Left colon (tissue), 2 donors: ENCODE measurements around the gene RYR3. TPM values are rescaled to one million over a fixed set of nuclear protein-coding genes. Genes with fewer than 3 reads are reported as not detected.

Experiments used
- ATAC-seq: fragments of 200-7000 bp; cut with Tn5 transposase; one replicate; pipeline ENCODE4 v1.9.1; 2020; ENCODE audit warnings: mild to moderate bottlenecking, moderate library complexity
- DNase-seq, 2 donors: peaks; one replicate each; pipeline ENCODE4 v3.0.0-alpha.2; 2020
- intact Hi-C, 2 donors: fragments of 100-400 bp; cut with DNase I in 1 of 2; cut with micrococcal nuclease in 1 of 2; formaldehyde crosslinking; loops; one replicate each; pipeline versions ENCODE4 v1.11.2 to v1.14.0; 2022; cut with DNase I, micrococcal nuclease
- long read RNA-seq: library from polyadenylated mRNA; unstranded; transcript quantifications from one replicate; pipeline ENCODE4 v2.0.0, GENCODE V29; 2021
- total RNA-seq, 2 donors: library from RNA; stranded (reverse); fragmentation: NEBNext Ultra II Directional; extraction: Animal tissue kit (Norgen Biotek cat#: 25700); gene quantifications; one replicate each; pipeline ENCODE4 v1.2.1, GENCODE V29; 2021
- donor health status: DM: no; HTN: no; CAD: no.
- donor health status: DM: yes; HTN: yes; CAD: no.

The RYR3 gene
- 1 to 10 TPM in 1 of 2 donors, under 1 TPM in 1; 0.27 to 2.2 TPM for total RNA-seq
- long read RNA-seq = 0 reads

GRCh38 chr15:33310481-33311311 is at the start of gene RYR3:
Gene RYR3, plus strand, starts transcription at chr15:33310967. Its CDS starts 79 bp downstream, at chr15:33311046.
- ATAC-seq = no peak
- DNase-seq = peak; percentile 10 to 39
- intact Hi-C loops = no loop called here

DNA sequence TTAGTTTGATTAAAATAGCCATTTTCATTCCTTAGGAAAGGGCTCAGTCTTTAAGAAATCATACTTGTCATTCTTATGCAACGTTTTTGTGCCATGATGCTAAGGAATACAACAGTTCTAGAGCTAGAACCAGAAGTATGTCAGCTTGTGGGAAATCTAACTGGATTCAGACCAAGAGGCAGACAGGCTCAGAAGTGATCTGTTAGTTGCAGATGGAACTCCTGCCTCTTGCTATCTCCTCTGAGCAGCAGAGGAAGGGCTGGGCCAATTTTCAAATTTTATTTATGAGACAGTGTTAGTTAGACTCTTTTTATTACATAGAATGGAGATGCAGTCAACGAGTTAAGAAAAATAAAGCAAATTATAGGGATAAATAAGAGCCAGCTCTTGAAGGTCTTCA is 48.5 kb upstream of the RYR3 start:
- DNase-seq = no peak
- no peak for ATAC-seq
- intact Hi-C loops = no loop called here

DNA sequence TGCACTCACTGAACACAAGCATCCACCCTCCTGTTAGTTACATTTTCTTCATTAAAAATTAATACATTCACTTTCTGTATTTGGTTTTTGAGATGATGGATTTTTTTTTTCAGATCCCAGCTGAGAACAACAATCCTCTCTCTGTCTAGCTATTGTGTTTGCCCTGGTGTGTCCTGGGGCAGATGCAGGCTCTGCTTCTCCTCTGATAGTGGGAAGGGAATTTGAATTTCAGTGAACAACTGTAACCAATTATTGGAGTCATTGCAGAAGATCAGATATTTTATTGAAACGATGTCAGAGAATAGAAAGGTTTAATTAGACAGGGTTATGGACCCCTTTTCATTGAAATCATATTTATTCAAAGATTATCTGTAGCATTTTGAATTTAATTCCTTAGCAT is 33.1 kb upstream of the RYR3 start:
- DNase-seq = no peak
- intact Hi-C loops = no loop called here
- ATAC-seq = no peak

DNA sequence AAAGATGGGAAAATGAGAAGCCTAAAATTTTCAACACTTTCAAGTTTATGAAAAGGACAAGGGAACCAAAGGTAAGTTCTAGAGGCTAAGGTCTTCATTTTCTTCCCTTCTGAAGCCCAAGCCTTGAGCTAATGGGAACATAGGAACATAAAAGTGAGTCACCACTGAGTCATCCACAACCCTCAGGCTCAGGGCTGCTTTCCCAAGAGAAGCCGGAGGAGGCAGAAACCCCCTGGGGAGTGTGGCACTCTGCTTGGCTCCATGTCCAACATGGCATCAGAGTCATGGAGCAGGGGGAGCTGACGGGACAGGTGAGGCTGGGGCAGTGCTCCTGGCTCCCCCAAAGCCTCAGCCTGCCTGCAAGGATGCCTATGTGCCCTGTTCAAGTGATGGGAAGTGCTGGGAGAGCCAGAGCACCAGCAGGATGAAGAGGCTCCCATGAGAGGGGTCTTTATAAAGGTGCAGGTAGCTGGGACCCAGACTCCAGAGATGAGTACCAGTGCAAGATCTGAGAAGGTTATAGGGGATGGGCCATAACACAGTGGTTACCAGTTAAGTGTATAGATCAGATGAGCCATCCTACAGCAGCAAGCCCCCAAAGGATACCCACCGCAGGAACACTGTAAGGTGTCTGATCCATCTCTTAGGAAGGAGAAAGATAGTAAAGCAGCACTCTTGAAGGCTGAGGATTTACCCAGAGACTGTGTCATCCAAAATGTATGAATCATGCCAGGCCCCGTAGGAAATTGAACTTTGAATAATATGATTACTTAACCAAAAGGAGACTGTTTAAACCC is 31.8 kb upstream of the RYR3 start:
- DNase-seq (no peak), ATAC-seq (no peak)
- intact Hi-C loops = no loop called here

DNA sequence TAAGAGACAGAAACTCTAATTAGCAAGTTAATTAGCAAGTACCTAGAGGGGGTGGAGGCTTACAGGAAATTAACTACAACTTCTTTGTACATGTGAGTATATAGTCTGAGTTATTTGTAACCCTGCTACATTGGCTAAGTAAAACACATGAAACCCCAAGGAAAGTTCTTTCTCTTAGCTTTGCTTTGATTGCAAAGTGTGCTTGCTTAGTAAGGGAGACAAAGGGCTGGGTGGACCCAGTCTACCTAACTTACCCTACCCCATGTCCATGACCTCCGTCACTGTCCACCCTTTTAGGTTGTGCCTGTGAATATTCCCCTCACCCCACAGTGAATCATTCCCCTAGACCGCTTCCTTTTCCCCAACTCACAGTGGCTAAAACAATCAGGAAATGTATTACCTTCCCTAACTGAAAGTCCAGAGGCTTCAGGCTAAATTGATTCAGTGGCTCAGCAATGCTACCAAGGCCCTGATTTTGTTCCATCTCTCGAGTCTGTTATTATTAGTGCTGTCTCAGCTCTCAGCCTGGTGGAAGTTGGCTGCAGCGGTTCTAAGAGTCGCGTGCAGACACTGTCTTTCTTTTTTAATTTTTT is 31.1 kb upstream of the RYR3 start:
- no peak for DNase-seq
- intact Hi-C loops = no loop called here
- no peak for ATAC-seq

DNA sequence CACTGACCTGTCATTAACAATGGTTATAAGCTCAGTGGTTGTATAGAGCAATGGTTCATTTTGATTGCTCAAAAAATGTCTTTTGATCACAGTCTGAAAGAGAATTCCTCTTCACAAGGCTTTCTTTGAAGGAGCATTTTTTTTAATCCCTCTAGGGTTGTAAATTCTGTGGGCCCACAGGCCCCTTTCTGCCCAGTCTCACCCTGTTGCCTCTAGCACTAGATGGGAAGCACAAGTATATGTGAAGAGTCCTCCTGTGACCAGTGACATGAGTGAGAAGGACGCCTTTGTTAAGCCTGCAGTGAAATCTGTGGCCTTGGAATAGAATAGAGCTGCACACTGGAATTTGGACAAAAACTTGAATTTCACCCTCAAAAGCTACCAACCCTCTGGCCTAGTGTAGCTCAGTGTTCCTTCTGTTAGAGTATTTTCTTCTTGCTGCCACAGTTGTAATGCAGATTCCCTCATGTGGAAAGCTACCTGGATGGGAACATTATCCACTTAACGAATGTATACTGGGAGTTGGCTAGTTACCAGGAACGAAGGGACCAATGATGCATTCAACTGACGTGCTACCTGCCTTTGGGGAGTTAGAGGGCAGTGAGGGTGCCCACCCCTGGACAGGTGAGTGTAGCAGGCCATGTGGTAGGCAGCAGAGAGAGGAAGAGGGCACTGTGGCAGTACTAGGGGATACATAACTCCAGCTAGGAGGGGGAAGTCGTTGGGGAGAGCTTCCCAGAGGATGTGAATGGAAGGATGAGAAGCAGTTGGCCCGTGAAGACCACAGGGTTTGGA is 28.3 kb upstream of the RYR3 start:
- ATAC-seq (no peak), DNase-seq (no peak)
- intact Hi-C loops = no loop called here

- no peak for DNase-seq
- intact Hi-C loops = no loop called here
- no peak for ATAC-seq
These were observed 27.2 kb upstream of the RYR3 start for GRCh38 chr15:33283576-33283975.

DNA sequence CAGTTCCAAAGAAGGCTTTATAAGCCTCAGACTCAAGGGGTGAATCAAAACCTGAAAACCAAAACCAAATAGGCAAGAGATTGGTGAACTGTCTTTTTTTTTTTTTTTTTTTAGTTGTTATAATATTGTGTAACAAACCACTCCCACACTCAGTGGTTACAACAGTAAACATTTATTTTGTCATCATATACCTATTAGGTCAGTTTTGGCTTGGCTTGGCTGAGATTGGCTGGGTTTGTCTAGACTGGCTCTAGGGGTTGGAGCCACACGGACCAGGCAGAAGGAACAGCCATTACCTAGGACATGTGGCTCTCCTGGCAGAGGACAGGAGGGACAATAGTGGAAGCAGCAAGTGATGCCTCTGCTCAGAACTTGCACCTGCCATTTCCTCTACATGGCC is 26.4 kb upstream of the RYR3 start:
- intact Hi-C loops = no loop called here
- DNase-seq (no peak), ATAC-seq (no peak)

GRCh38 chr15:33292717-33293307 is 18.0 kb upstream of the RYR3 start:
- intact Hi-C loops = loop anchor here in 1 of 2 donors (5.0 to 10.0 kb wide), 2 partner anchors 312 to 404 kb away; no protein-coding TSS in a partner anchor
- ATAC-seq = peak; percentile 40
- peak in 1 of 2 donors; percentile 67 for DNase-seq

DNA sequence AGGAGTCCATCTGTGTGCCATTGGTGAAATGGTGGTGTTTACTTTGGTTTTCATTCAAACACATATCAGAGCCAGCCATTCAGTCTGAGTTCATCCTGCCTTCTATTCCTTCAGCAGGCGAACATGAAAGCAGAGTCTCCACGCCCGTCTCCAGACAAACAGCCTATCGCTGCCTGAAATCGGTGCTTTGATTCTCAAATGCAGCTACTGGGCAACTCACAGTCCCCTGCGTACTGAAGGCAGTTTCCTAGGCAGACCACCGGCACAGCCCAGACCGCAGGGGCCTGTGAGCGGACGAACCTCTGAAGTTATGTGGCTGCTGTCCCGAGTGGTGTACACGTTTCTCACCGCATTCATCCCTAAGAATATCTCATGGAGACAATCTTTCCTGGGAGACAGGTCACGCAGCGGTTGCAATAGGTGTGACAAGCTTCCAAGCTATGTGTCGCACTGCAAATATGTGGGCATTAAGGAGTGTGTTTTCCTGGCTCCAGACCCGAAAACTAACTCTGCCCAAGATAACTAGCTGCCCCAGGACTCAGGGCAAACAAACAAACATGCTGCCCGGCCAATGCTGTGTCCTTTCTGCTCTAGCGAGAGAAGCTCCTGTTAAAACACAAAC is 16.9 kb upstream of the RYR3 start:
- no peak for ATAC-seq
- no peak for DNase-seq
- intact Hi-C loops = loop anchor here in 1 of 2 donors (5.0 to 10.0 kb wide), 2 partner anchors 311 to 403 kb away; no protein-coding TSS in a partner anchor

GRCh38 chr15:33296050-33296449 is 14.7 kb upstream of the RYR3 start:
- intact Hi-C loops = loop anchor here in 1 of 2 donors (10.0 kb wide), 1 partner anchor 309 kb away; no protein-coding TSS in a partner anchor
- no peak for ATAC-seq

GRCh38 chr15:33296856-33297255 is 13.9 kb upstream of the RYR3 start:
- ATAC-seq (no peak), DNase-seq (no peak)
- intact Hi-C loops = loop anchor here in 1 of 2 donors (10.0 kb wide), 1 partner anchor 308 kb away; no protein-coding TSS in a partner anchor

More at GRCh38 chr15:33296050-33296449, 14.7 kb upstream of the RYR3 start:
- DNase-seq = no peak

GRCh38 chr15:33298631-33299030 is 12.1 kb upstream of the RYR3 start:
- DNase-seq (no peak), ATAC-seq (no peak)
- intact Hi-C loops = loop anchor here in 1 of 2 donors (10.0 kb wide), 1 partner anchor 306 kb away; no protein-coding TSS in a partner anchor

DNA sequence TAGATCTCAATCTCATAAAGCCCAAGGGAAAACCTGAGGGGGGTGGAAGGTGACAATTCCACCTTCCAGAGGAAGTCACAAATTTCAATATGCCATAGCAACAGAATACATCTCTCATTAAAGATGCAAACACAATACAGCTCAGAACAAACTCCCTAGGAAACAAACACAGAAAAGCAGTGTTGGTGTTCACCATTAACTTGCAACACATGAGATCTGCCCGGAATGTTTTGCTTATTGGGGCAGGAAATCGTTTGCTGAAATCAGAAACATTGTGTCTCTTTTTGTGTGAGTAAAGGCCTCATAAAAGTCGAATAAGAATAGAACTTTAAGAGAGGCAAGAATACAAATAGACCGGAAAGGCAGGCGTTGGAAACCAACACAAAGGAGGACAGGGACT is 5.8 kb upstream of the RYR3 start:
- ATAC-seq = no peak
- no peak for DNase-seq
- intact Hi-C loops = no loop called here

DNA sequence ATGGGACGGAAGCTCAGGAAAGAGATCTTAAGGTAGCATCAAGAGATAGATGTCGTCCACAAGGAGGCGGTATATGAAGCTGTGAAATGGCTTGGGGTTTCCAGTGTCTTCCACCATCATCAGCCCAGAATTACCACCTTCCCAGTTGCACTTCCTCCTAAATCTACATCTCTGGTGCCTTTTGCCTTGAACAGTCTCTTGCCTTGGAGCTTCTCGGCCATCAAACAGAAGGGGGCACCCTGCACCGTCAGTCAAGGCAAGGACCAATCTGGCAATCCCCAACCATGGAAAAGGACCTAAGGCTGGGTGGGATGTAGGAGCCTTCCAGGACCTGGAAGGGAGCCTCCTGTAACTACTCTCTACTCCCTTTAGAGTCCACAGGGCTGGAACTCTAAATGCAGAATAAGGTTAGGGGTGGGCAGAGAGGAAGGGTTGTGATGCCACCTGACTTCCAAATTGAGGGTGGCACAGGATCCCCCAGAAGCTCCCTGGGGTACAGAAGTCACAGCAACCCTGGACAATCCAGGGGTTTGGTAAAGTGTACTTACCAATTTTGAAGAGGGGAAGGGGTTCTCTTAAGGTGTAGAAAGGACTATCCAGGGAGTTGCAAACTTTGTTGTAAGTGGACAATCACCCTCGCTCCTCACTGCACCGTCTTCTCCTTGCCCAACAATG is 1.0 kb upstream of the RYR3 start:
- ATAC-seq = no peak
- peak in 1 of 2 donors; percentile 6 for DNase-seq
- intact Hi-C loops = no loop called here

- no peak for DNase-seq
- ATAC-seq = no peak
- intact Hi-C loops = no loop called here
These were observed 675 bp downstream of the RYR3 start for GRCh38 chr15:33311312-33311971.

DNA sequence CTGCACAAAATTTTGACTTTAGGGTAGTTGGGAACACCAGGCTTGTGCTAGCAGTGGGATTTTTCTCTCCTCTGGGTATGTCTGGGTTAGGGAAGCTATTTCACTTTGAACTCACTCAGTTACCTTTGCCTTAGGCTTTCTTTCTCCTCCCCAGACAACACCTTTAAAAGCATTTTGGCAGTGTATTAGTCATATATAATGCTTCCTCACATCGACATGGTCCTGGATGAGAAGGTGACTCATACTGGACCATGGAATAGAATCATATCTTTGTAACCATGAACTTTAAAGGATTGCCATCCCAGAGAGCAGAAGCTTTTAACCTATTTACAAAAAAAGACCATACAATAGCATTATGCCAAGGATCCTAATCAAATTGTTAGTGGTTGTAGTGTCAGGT is 2.7 kb downstream of the RYR3 start:
- intact Hi-C loops = no loop called here
- no peak for ATAC-seq
- DNase-seq = no peak
